GM18505 (cell line): ENCODE measurements around the gene RALGAPA1.
"Not testable (repeated sequence)": the region's sequence is repeated elsewhere in the genome, so short reads cannot be mapped to it uniquely, and the experiment has no call there.

ENCODE experiments used
- ATAC-seq: cut with Tn5 transposase; IDR thresholded peaks from one replicate; pipeline ENCODE4 v1.9.1; 2021; ENCODE audit not compliant: unreplicated experiment
- POLR2A ChIP-seq: IDR thresholded peaks from 4 replicates; pipeline ENCODE4 v1.6.1; 2011; ENCODE audit warnings: borderline replicate concordance; ENCODE audit not compliant: insufficient read depth, insufficient read length; ENCODE audit errors: extremely low read depth

Gene RALGAPA1

DNA sequence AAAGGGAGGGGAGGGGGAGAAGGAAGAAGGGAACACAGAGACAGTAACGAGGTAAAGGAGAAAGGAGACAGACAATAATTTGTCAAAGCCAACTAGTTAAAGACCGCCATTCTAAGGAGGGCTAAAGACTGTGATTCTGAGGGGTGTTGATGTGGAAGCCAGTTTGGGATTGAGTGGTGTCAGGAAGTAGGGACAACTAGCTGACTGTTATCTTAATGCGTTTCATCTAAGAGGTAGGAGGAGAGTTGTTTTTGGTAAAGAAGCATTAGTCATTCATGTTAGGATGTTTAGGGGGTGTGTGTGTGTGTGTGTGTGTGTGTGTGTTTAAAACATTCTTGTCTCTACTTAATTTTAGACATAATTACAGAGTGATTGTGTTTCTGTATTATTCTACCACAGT, 180.1 kb downstream of the RALGAPA1 start:
- no peak for TF ChIP-seq POLR2A
- no peak for ATAC-seq

- not testable (repeated sequence) for ATAC-seq
Measured at GRCh38 chr14:35626947-35627346, 182.1 kb downstream of the RALGAPA1 start.

DNA sequence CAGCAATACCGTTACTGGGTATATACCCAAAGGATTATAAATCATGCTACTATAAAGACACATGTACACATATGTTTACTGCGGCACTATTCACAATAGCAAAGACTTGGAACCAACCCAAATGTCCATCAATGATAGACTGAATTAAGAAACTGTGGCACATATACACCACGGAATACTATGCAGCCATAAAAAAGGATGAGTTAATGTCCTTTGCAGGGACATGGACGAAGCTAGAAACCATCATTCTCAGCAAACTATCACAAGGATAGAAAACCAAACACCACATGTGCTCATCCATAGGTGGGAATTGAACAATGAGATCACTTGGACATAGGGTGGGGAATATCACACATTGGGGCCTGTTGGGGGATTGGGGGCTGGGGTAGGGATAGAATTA, 187.1 kb downstream of the RALGAPA1 start:
- not testable (repeated sequence) for ATAC-seq

DNA sequence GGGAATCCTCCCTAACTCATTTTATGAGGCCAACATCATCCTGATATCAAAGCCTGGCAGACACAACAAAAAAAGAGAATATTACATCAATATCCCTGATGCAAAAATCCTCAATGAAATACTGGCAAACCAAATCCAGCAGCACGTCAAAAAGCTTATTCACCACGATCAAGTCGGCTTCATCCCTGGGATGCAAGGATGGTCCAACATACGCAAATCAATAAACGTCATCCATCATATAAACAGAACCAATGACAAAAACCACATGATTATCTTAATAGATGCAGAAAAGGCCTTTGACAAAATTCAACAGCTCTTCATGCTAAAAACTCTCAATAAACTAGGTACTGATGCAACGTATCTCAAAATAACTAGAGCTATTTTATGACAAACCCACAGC, 189.1 kb downstream of the RALGAPA1 start:
- not testable (repeated sequence) for ATAC-seq

- not testable (repeated sequence) for ATAC-seq
Measured at GRCh38 chr14:35619461-35619860, 189.6 kb downstream of the RALGAPA1 start.

- ATAC-seq, result no peak
- no peak for TF ChIP-seq POLR2A
Measured at GRCh38 chr14:35617500-35617899, 191.6 kb downstream of the RALGAPA1 start.

DNA sequence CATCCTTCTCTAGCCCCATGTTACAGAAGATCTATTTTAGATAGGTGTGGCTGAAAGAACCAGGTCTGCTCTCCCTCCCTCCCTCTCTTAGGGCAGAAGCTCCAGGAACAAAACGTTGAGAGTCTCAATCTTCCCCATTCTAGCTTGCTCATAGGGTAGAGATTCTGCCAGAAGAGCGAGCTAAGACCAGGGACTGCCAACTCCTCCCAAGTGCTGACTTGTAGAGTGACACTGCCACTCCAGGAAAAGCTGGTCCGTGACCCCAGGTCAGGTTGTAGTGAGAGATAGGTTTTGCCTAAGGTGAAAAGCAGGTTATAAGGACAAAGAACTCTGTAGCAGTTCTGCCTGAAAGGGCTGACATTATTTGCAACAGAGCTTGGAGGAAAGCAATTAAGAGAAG, 201.7 kb downstream of the RALGAPA1 start:
- ATAC-seq, result no peak
- no peak for TF ChIP-seq POLR2A

DNA sequence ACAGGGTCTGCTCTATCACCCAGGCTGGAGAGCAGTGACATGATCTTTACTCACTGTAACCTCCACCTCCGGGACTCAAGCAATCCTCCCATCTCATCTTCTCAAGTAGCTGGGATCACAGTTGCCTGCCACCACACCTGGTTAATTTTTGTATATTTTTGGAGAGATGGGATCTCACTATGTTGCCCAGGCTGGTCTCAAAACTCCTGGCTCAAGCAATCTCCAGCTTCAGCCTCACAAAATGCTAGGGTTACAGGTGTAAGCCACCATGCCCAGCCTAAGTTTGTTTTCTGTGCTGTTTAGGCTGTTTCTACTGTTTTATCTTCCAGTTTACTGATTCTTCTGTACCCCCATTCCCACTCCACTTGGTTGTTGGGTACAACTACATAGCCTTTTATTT, 208.8 kb downstream of the RALGAPA1 start:
- ATAC-seq, result no peak
- no peak for TF ChIP-seq POLR2A

DNA sequence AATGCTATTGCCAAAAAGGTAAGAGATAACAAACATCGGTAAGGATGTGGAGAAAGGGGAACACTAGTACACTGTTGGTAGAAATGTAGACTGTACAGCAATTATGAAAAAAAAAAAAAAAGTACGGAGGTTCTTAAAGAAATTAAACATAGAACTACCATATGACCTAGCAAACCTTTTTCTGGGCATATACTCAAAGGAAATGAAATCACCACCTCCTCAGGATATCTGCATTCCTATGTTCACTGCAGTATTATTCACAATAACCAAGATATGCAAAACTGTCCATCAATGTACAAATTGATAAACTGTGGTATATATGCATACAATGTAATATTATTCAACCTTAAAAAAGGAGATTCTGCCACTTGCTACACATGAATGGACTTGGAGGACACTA, 214.5 kb downstream of the RALGAPA1 start:
- TF ChIP-seq POLR2A, result no peak
- no peak for ATAC-seq

- not testable (repeated sequence) for ATAC-seq
Measured at GRCh38 chr14:35587373-35587772, 221.7 kb downstream of the RALGAPA1 start.

- no peak for TF ChIP-seq POLR2A
- ATAC-seq, result no peak
Measured at GRCh38 chr14:35578639-35579038, 230.5 kb downstream of the RALGAPA1 start.

- ATAC-seq, result no peak
Measured at GRCh38 chr14:35578135-35578534, 231.0 kb downstream of the RALGAPA1 start.

GRCh38 chr14:35576856-35577255, 232.2 kb downstream of the RALGAPA1 start:
- no peak for ATAC-seq
- TF ChIP-seq POLR2A, result no peak

More at GRCh38 chr14:35578135-35578534, 231.0 kb downstream of the RALGAPA1 start:
- TF ChIP-seq POLR2A, result no peak

GRCh38 chr14:35576260-35576659, 232.8 kb downstream of the RALGAPA1 start:
- no peak for TF ChIP-seq POLR2A
- no peak for ATAC-seq

GRCh38 chr14:35573911-35574310, 235.2 kb downstream of the RALGAPA1 start:
- no peak for TF ChIP-seq POLR2A
- no peak for ATAC-seq

GRCh38 chr14:35571598-35571997, 237.5 kb downstream of the RALGAPA1 start:
- no peak for TF ChIP-seq POLR2A
- ATAC-seq, result no peak

DNA sequence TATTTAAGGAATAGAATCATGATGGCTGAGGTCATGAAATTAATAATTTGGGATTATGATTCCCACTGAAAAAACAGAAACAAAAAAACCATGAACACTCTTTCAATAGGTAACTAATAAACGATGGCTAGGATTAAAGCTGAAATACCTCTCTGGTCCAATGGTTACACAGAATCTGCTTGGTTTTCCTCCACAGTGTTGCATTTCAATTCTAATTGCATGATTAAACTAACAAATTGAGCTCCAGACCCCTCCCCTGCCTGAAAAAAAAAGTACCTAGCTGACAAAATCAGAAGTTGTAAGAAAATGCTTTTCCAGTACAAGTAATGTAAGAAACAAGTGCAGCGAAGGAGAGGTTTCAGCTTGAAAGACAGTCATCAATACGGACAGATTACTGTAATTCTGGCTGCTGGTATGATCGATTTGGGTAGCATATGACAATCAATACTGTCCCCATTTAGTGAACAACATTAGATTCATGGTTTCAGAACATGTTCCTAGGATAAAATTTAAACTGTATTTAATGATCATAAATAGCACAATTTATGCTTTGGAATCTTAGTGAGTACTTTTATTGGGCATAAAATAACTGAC, 243.1 kb downstream of the RALGAPA1 start:
- ATAC-seq, result no peak
- no peak for TF ChIP-seq POLR2A
